ENCODE data around the gene ABLIM2.

Gene ABLIM2

GRCh38 chr4:8192748-8193738, 34.4 kb upstream of the ABLIM2 start:
- DNase-seq: peak; percentile 74 to 83

GRCh38 chr4:8191136-8191747, 32.6 kb upstream of the ABLIM2 start:
- DNase-seq: no peak

- no peak for DNase-seq
These were observed 31.2 kb upstream of the ABLIM2 start for GRCh38 chr4:8189551-8190466.

GRCh38 chr4:8188743-8189550, 30.3 kb upstream of the ABLIM2 start:
- DNase-seq: peak; percentile 63 to 81

GRCh38 chr4:8188085-8188484, 29.5 kb upstream of the ABLIM2 start:
- no peak for DNase-seq

GRCh38 chr4:8185930-8186329, 27.3 kb upstream of the ABLIM2 start:
- no peak for DNase-seq

GRCh38 chr4:8185295-8185694, 26.7 kb upstream of the ABLIM2 start:
- DNase-seq: no peak

GRCh38 chr4:8184061-8184460, 25.4 kb upstream of the ABLIM2 start:
- no peak for DNase-seq

GRCh38 chr4:8182858-8183725, 24.5 kb upstream of the ABLIM2 start:
- no peak for DNase-seq

- no peak for DNase-seq
These were observed 23.7 kb upstream of the ABLIM2 start for GRCh38 chr4:8182294-8182693.

- no peak for DNase-seq
These were observed 23.2 kb upstream of the ABLIM2 start for GRCh38 chr4:8181844-8182243.

GRCh38 chr4:8181119-8181518, 22.5 kb upstream of the ABLIM2 start:
- DNase-seq: no peak

- no peak for DNase-seq
These were observed 21.9 kb upstream of the ABLIM2 start for GRCh38 chr4:8180310-8181093.

GRCh38 chr4:8179771-8180170, 21.2 kb upstream of the ABLIM2 start:
- DNase-seq: no peak

GRCh38 chr4:8179074-8179473, 20.5 kb upstream of the ABLIM2 start:
- DNase-seq: no peak

- DNase-seq: no peak
These were observed 19.3 kb upstream of the ABLIM2 start for GRCh38 chr4:8177956-8178355.

- DNase-seq: no peak
These were observed 18.9 kb upstream of the ABLIM2 start for GRCh38 chr4:8177552-8177951.

GRCh38 chr4:8176547-8177399, 18.2 kb upstream of the ABLIM2 start:
- DNase-seq: peak in 1 of 2 experiments; percentile 65

GRCh38 chr4:8175686-8176085, 17.1 kb upstream of the ABLIM2 start:
- no peak for DNase-seq
